ENCODE measurements around the gene ATP8A2. TPM values are rescaled to one million over a fixed set of nuclear protein-coding genes. Genes with fewer than 3 reads are reported as not detected.

The ATP8A2 gene
- polyA plus RNA-seq, 1 donor from 2014 or later, result 11.9 TPM

- TF ChIP-seq REST (IDR thresholded peaks at IDR 0.05; ENCODE audit: borderline replicate concordance), result no peak
- TF ChIP-seq CTCF (IDR thresholded peaks at IDR 0.05; ENCODE audit: poor library complexity, severe bottlenecking), result no peak
- no peak for TF ChIP-seq RAD21 (conservative IDR thresholded peaks at IDR 0.05)
- no peak for TF ChIP-seq POLR2AphosphoS5 (IDR thresholded peaks at IDR 0.05)
- TF ChIP-seq EZH2 (IDR thresholded peaks at IDR 0.05; ENCODE audit: borderline replicate concordance, insufficient read depth, low read length, poor library complexity, severe bottlenecking), result no peak
- TF ChIP-seq EP300 (conservative IDR thresholded peaks at IDR 0.05; ENCODE audit: poor library complexity, severe bottlenecking), result no peak
- TF ChIP-seq SMC3 (conservative IDR thresholded peaks at IDR 0.05; ENCODE audit: poor library complexity), result no peak
- TF ChIP-seq MXI1 (conservative IDR thresholded peaks at IDR 0.05; ENCODE audit: poor library complexity, severe bottlenecking), result no peak
- no peak for TF ChIP-seq TAF1 (IDR thresholded peaks at IDR 0.05; ENCODE audit: low read depth)
- H3K4me2 ChIP-seq (ENCODE audit: low read length), result no peak overlapping the region
- no peak overlapping the region for H3K9ac ChIP-seq (ENCODE audit: low read length)
- H3F3A ChIP-seq (ENCODE audit: insufficient read depth, low read length, poor library complexity, severe bottlenecking), result no peaks in the 10 kb centered on the region
- H2AFZ ChIP-seq (ENCODE audit: low read depth, low read length), result no peak overlapping the region
- no peaks in the 10 kb centered on the region for H3K9me3 ChIP-seq (ENCODE audit: low read length)
- H3K27ac ChIP-seq (ENCODE audit: low read length), result no peak overlapping the region
- no peaks in the 10 kb centered on the region for H3K36me3 ChIP-seq (ENCODE audit: insufficient read depth, low read length)
- H3K4me3 ChIP-seq (ENCODE audit: low read length), result no peak overlapping the region
- H3K9me2 ChIP-seq (ENCODE audit: insufficient read depth, low read length), result no peaks in the 10 kb centered on the region
- no peaks in the 10 kb centered on the region for H3K79me2 ChIP-seq (replicated peaks; ENCODE audit: insufficient read depth, low read length)
- no peaks in the 10 kb centered on the region for H4K20me1 ChIP-seq (ENCODE audit: insufficient read depth)
- no peaks in the 10 kb centered on the region for H3K27me3 ChIP-seq (ENCODE audit: insufficient read depth, low read depth, low read length)
Observed at GRCh38 chr13:25836574-25837336, 465.0 kb downstream of the ATP8A2 start.

- no peak for TF ChIP-seq MXI1 (conservative IDR thresholded peaks at IDR 0.05; ENCODE audit: poor library complexity, severe bottlenecking)
- no peak for TF ChIP-seq EZH2 (IDR thresholded peaks at IDR 0.05; ENCODE audit: borderline replicate concordance, insufficient read depth, low read length, poor library complexity, severe bottlenecking)
- no peak for TF ChIP-seq EP300 (conservative IDR thresholded peaks at IDR 0.05; ENCODE audit: poor library complexity, severe bottlenecking)
- TF ChIP-seq RAD21 (conservative IDR thresholded peaks at IDR 0.05), result no peak
- TF ChIP-seq POLR2AphosphoS5 (IDR thresholded peaks at IDR 0.05), result no peak
- no peak for TF ChIP-seq SMC3 (conservative IDR thresholded peaks at IDR 0.05; ENCODE audit: poor library complexity)
- no peak for TF ChIP-seq CTCF (IDR thresholded peaks at IDR 0.05; ENCODE audit: poor library complexity, severe bottlenecking)
- no peak for TF ChIP-seq TAF1 (IDR thresholded peaks at IDR 0.05; ENCODE audit: low read depth)
- TF ChIP-seq REST (IDR thresholded peaks at IDR 0.05; ENCODE audit: borderline replicate concordance), result no peak
- H3K9ac ChIP-seq (ENCODE audit: low read length), result no peak overlapping the region
- H2AFZ ChIP-seq (ENCODE audit: low read depth, low read length), result no peak overlapping the region
Observed at GRCh38 chr13:25839371-25839770, 467.6 kb downstream of the ATP8A2 start.

More at GRCh38 chr13:25839371-25839770, 467.6 kb downstream of the ATP8A2 start:
- Histone ChIP-seq H3K9me2 (ENCODE audit: insufficient read depth, low read length) (no peaks in the 10 kb centered on the region), H3K36me3 (ENCODE audit: insufficient read depth, low read length) (no peaks in the 10 kb centered on the region), H3K27ac (ENCODE audit: low read length) (no peak overlapping the region), H3F3A (ENCODE audit: insufficient read depth, low read length, poor library complexity, severe bottlenecking) (no peaks in the 10 kb centered on the region), H4K20me1 (ENCODE audit: insufficient read depth) (no peaks in the 10 kb centered on the region), H3K79me2 (replicated peaks; ENCODE audit: insufficient read depth, low read length) (no peaks in the 10 kb centered on the region), H3K27me3 (ENCODE audit: insufficient read depth, low read depth, low read length) (no peaks in the 10 kb centered on the region), H3K4me2 (ENCODE audit: low read length) (no peak overlapping the region), H3K4me3 (ENCODE audit: low read length) (no peak overlapping the region), H3K9me3 (ENCODE audit: low read length) (no peaks in the 10 kb centered on the region)
